ENCODE results near the gene MIOX. TPM values are rescaled to one million over a fixed set of nuclear protein-coding genes. Genes with fewer than 3 reads are reported as not detected.

MIOX gene
- total and polyA plus RNA-seq, 2 donors (not counting 3 experiments of a cell fraction or from before 2014, with no cell fraction given), result not detected

GRCh38 chr22:50504369-50505211 is 17.9 kb downstream of the MIOX start:
- H3K79me2 ChIP-seq (ENCODE audit: control insufficient read depth, insufficient read depth, low read length), result peaks cover 26% of the 10 kb centered on the region
- dilution Hi-C loops (cut with MboI; ENCODE audit: extremely low pct_ligation_motif_present, low sequenced_read_pairs) (no loop called here), intact Hi-C loops (cut with micrococcal nuclease) (no loop called here)
- ChIA-PET POLR2A (no interaction called here), CTCF (no interaction called here)
- H4K20me1 ChIP-seq (replicated peaks; ENCODE audit: control insufficient read depth, extremely low read depth, insufficient read depth, low read length), result no peaks in the 10 kb centered on the region
- TF ChIP-seq GATA2 (IDR thresholded peaks at IDR 0.05; ENCODE audit: insufficient read depth, insufficient read length, low read depth, low read length), result no peak
- H3K9me3 ChIP-seq (replicated peaks; ENCODE audit: control insufficient read depth, insufficient read depth, low read length), result no peaks in the 10 kb centered on the region
- H3K9ac ChIP-seq (replicated peaks; ENCODE audit: extremely low read depth, insufficient read depth, low read length), result no peak overlapping the region
- FAIRE-seq (no peak), DNase-seq (ENCODE audit: low read depth, low spot score) (no peak)
- no peak overlapping the region for H3K4me3 ChIP-seq (replicated peaks in 1 of 3; ENCODE audit: insufficient read depth in 1 of 3, low read depth in 1 of 3, low read length in 3 of 3)
- no peak overlapping the region for H3K4me2 ChIP-seq (ENCODE audit: insufficient read depth, low read length)
- peaks cover 6 to 22% of the 10 kb centered on the region in 2 experiments for H3K36me3 ChIP-seq (ENCODE audit: control insufficient read depth in 2 of 2, extremely low read depth in 1 of 2, insufficient read depth in 2 of 2, low read length in 2 of 2)
- no peak overlapping the region for H2AFZ ChIP-seq (ENCODE audit: low read depth, low read length)
- H3K27me3 ChIP-seq (ENCODE audit: control insufficient read depth in 2 of 2, insufficient read depth in 2 of 2, low read length in 2 of 2), result no peaks in the 10 kb centered on the region
- H3K9me1 ChIP-seq (replicated peaks; ENCODE audit: control insufficient read depth, extremely low read depth, insufficient read depth, low read length), result no peaks in the 10 kb centered on the region
- no TSS peak for BruUV-seq (replicated peaks)
- H3K27ac ChIP-seq (ENCODE audit: insufficient read depth, low read depth, low read length), result no peak overlapping the region
- peaks cover 14% of the 10 kb centered on the region for H3K4me1 ChIP-seq (ENCODE audit: control insufficient read depth, extremely low read depth, insufficient read depth, low read length)

- no TSS peak for BruUV-seq (replicated peaks)
- no peak for TF ChIP-seq FOS (IDR thresholded peaks at IDR 0.05; ENCODE audit: borderline replicate concordance, insufficient read depth, low read length)
- no peak for TF ChIP-seq GATA2 (IDR thresholded peaks at IDR 0.05; ENCODE audit: insufficient read depth, insufficient read length, low read depth, low read length)
- TF ChIP-seq MAX (IDR thresholded peaks at IDR 0.05; ENCODE audit: insufficient read depth, insufficient read length), result no peak
- TF ChIP-seq POLR2AphosphoS5 (IDR thresholded peaks at IDR 0.05; ENCODE audit: insufficient read depth, low read depth, low read length), result no peak
- TF ChIP-seq POLR2A (IDR thresholded peaks at IDR 0.05; ENCODE audit: low read depth, low read length), result no peak
- no peak for TF ChIP-seq MYC (IDR thresholded peaks at IDR 0.05; ENCODE audit: low read depth, low read length)
- no peak for TF ChIP-seq EZH2 (IDR thresholded peaks at IDR 0.05; ENCODE audit: borderline replicate concordance, low read depth, low read length, severe bottlenecking)
- no peak for TF ChIP-seq CTCF (IDR thresholded peaks at IDR 0.05; ENCODE audit: extremely low read depth in 1 of 2, insufficient read depth in 1 of 2, low read depth in 1 of 2, low read length in 2 of 2)
- TF ChIP-seq JUN (IDR thresholded peaks at IDR 0.05; ENCODE audit: borderline replicate concordance, insufficient read depth, insufficient read length, low read depth), result no peak
- no peak overlapping the region for H2AFZ ChIP-seq (ENCODE audit: low read depth, low read length)
- no peaks in the 10 kb centered on the region for H3K27me3 ChIP-seq (ENCODE audit: control insufficient read depth in 2 of 2, insufficient read depth in 2 of 2, low read length in 2 of 2)
- H3K36me3 ChIP-seq (ENCODE audit: control insufficient read depth in 2 of 2, extremely low read depth in 1 of 2, insufficient read depth in 2 of 2, low read length in 2 of 2), result peaks cover 6 to 22% of the 10 kb centered on the region in 2 experiments
- H3K9me1 ChIP-seq (replicated peaks; ENCODE audit: control insufficient read depth, extremely low read depth, insufficient read depth, low read length), result no peaks in the 10 kb centered on the region
- no peak for FAIRE-seq
- dilution Hi-C loops (cut with MboI; ENCODE audit: extremely low pct_ligation_motif_present, low sequenced_read_pairs) (no loop called here), intact Hi-C loops (cut with micrococcal nuclease) (no loop called here)
- H4K20me1 ChIP-seq (replicated peaks; ENCODE audit: control insufficient read depth, extremely low read depth, insufficient read depth, low read length), result no peaks in the 10 kb centered on the region
- peaks cover 14% of the 10 kb centered on the region for H3K4me1 ChIP-seq (ENCODE audit: control insufficient read depth, extremely low read depth, insufficient read depth, low read length)
- H3K9me3 ChIP-seq (replicated peaks; ENCODE audit: control insufficient read depth, insufficient read depth, low read length), result no peaks in the 10 kb centered on the region
- H3K4me3 ChIP-seq (replicated peaks in 1 of 3; ENCODE audit: insufficient read depth in 1 of 3, low read depth in 1 of 3, low read length in 3 of 3), result no peak overlapping the region
- H3K79me2 ChIP-seq (ENCODE audit: control insufficient read depth, insufficient read depth, low read length), result peaks cover 29% of the 10 kb centered on the region
- no peak for DNase-seq (ENCODE audit: low read depth, low spot score)
- no peak overlapping the region for H3K27ac ChIP-seq (ENCODE audit: insufficient read depth, low read depth, low read length)
- no peak overlapping the region for H3K4me2 ChIP-seq (ENCODE audit: insufficient read depth, low read length)
- CTCF ChIA-PET, result no interaction called here
- no peak overlapping the region for H3K9ac ChIP-seq (replicated peaks; ENCODE audit: extremely low read depth, insufficient read depth, low read length)
- POLR2A ChIA-PET, result no interaction called here
These were observed 18.7 kb downstream of the MIOX start for GRCh38 chr22:50505276-50505775.
